Pancreas (tissue), 10 donors: ENCODE results near the gene SCGB1C2. TPM values are rescaled to one million over a fixed set of nuclear protein-coding genes. Genes with fewer than 3 reads are reported as not detected.

Experiments used
- ATAC-seq, 4 donors: fragments of 200-7000 bp; cut with Tn5 transposase; one replicate each; pipeline versions ENCODE4 v1.8.0 to v1.9.1; 2020; ENCODE audit warnings: mild to moderate bottlenecking in 4 of 4, moderate library complexity in 4 of 4
- DNase-seq, 6 donors: peaks; one replicate each; pipeline ENCODE4 v3.0.0-alpha.2; 2020
- FAIRE-seq: peaks from 2 replicates; lab custom pipeline; 2012; peaks lifted over from hg19 to GRCh38; lab: Jason Lieb, UNC
- H3K27ac ChIP-seq, 4 donors: fragments of 200-600 bp; sonication (generic); 1 replicate in 3 of 4; 2 replicates in 1 of 4; pipeline versions ENCODE4 v1.5.0 to v1.8.0; 2020
- H3K27me3 ChIP-seq, 4 donors: fragments of 200-600 bp; one replicate each; pipeline ENCODE4 v1.8.0; 2021
- H3K36me3 ChIP-seq, 3 donors: fragments of 200-600 bp; sonication (generic) in 1 of 3; one replicate each; pipeline versions ENCODE4 v1.5.0 to v1.8.0; 2020 to 2021
- H3K4me1 ChIP-seq, 3 donors: fragments of 200-600 bp; one replicate each; pipeline ENCODE4 v1.8.0; 2021
- H3K4me3 ChIP-seq, 4 donors: fragments of 200-600 bp; sonication (generic) in 2 of 4; one replicate each; pipeline versions ENCODE4 v1.5.0 to v1.8.0; 2020 to 2021
- H3K9me3 ChIP-seq, 4 donors: fragments of 200-600 bp; one replicate each; pipeline ENCODE4 v1.8.0; 2021
- CTCF ChIP-seq, 4 donors: fragments of 200-600 bp; sonication (generic) in 3 of 4; IDR thresholded peaks; one replicate each; pipeline versions ENCODE4 v1.5.0 to v1.8.0; 2021; ENCODE audit warnings: antibody characterized with exemption in 4 of 4
- WGBS, 2 donors: extraction: QIAGEN DNeasy Blood & Tissue Kit; methylation state at CpG; one replicate each; pipeline ENCODE4 v1.1.7; 2013; 5-methylcytosine and 5-hydroxymethylcytosine counted together
- intact Hi-C, 3 donors: fragments of 100-400 bp; cut with DNase I; formaldehyde crosslinking; loops; one replicate each; pipeline versions ENCODE4 v1.11.1 to v1.14.2; 2022
- polyA plus RNA-seq, 2 donors: library from polyadenylated mRNA; stranded (reverse); fragments of 200-250 nt; gene quantifications; one replicate each; pipeline ENCODE4 v1.2.3, GENCODE V29; 2013
- total RNA-seq, 6 donors: library from RNA; stranded (reverse); fragmentation: NEBNext Ultra II Directional in 4 of 6; extraction: Animal tissue kit (Norgen Biotek cat#: 25700) in 4 of 6; gene quantifications; one replicate each; pipeline versions ENCODE4 v1.2.1 to v1.2.4, GENCODE V29; 2021 to 2023
- donor health status: healthy with polysubstance abuse.
- donor health status: DM: no; HTN: no; CAD: no; lungs with moderate emphysema.
- donor health status: DM: no; HTN: no; CAD: no.
- donor health status: control.
- donor health status: control.
- donor health status: Bipolar disorder and iron deficiency.
- donor health status: DM: yes; HTN: yes; CAD: no.
- donor health status: DM: no; HTN: no; CAD: no.
- donor health status: DM: no; HTN: no; CAD: no.
- donor health status: DM: yes; HTN: yes; CAD: no.

The SCGB1C2 gene
- total and polyA plus RNA-seq, 8 donors = 0.38 to 0.55 (median 0.50) TPM; not detected in 5

GRCh38 chr17:151004-151403, 13.6 kb downstream of the SCGB1C2 start:
- DNase-seq = peak in 2 of 6 donors; percentile 4 to 8
- Histone ChIP-seq H3K27ac (no peak overlapping the region), H3K9me3 (no peaks in the 10 kb centered on the region), H3K4me3 (no peak overlapping the region), H3K36me3 (peaks cover 0 to 4% (median 0%) of the 10 kb centered on the region in 3 donors), H3K4me1 (no peaks in the 10 kb centered on the region), H3K27me3 (no peaks in the 10 kb centered on the region)
- TF ChIP-seq CTCF (IDR thresholded peaks at IDR 0.05) = no peak
- intact Hi-C loops = no loop called here
- ATAC-seq = no peak
- 98% methylated on average over 2 of the region's 2 CpGs for WGBS, 2 donors
- no peak for FAIRE-seq

GRCh38 chr17:151886-152859, 14.8 kb downstream of the SCGB1C2 start:
- no peak for TF ChIP-seq CTCF (IDR thresholded peaks at IDR 0.05)
- H3K4me1 ChIP-seq = no peaks in the 10 kb centered on the region
- intact Hi-C loops = no loop called here
- H3K27me3 ChIP-seq = no peaks in the 10 kb centered on the region
- no peak overlapping the region for H3K27ac ChIP-seq
- DNase-seq (peak in 3 of 6 donors; percentile 11 to 51 (median 40)), ATAC-seq (no peak), FAIRE-seq (no peak)
- no peaks in the 10 kb centered on the region for H3K9me3 ChIP-seq
- no peak overlapping the region for H3K4me3 ChIP-seq
- peaks cover 0 to 4% (median 0%) of the 10 kb centered on the region in 3 donors for H3K36me3 ChIP-seq
- 85 to 87% methylated on average over 26 of the region's 26 CpGs for WGBS, 2 donors

GRCh38 chr17:152860-153420, 15.6 kb downstream of the SCGB1C2 start:
- Histone ChIP-seq H3K4me3 (no peak overlapping the region), H3K4me1 (no peaks in the 10 kb centered on the region), H3K27me3 (no peaks in the 10 kb centered on the region), H3K36me3 (no peaks in the 10 kb centered on the region), H3K27ac (no peak overlapping the region), H3K9me3 (no peaks in the 10 kb centered on the region)
- FAIRE-seq (no peak), DNase-seq (peak in 3 of 6 donors; percentile 13 to 55 (median 43)), ATAC-seq (no peak)
- WGBS, 2 donors = 90 to 94% methylated on average over 12 of the region's 12 CpGs
- TF ChIP-seq CTCF (IDR thresholded peaks at IDR 0.05) = no peak
- intact Hi-C loops = no loop called here

GRCh38 chr17:153851-154250, 16.5 kb downstream of the SCGB1C2 start:
- no peaks in the 10 kb centered on the region for H3K9me3 ChIP-seq
- no peaks in the 10 kb centered on the region for H3K36me3 ChIP-seq
- no peak for TF ChIP-seq CTCF (IDR thresholded peaks at IDR 0.05)
- WGBS, 2 donors = 91 to 93% methylated on average over 9 of the region's 9 CpGs
- ATAC-seq = no peak
- H3K27ac ChIP-seq = no peak overlapping the region
- intact Hi-C loops = no loop called here
- H3K27me3 ChIP-seq = no peaks in the 10 kb centered on the region
- no peak for FAIRE-seq
- H3K4me1 ChIP-seq = no peaks in the 10 kb centered on the region
- peak in 2 of 6 donors; percentile 2 to 21 for DNase-seq
- H3K4me3 ChIP-seq = no peak overlapping the region
